ENCODE data around the gene FOXN3. TPM values are rescaled to one million over a fixed set of nuclear protein-coding genes. Genes with fewer than 3 reads are reported as not detected.

FOXN3 gene
- total RNA-seq, 1 donor from 2014 or later: 127 TPM

DNA sequence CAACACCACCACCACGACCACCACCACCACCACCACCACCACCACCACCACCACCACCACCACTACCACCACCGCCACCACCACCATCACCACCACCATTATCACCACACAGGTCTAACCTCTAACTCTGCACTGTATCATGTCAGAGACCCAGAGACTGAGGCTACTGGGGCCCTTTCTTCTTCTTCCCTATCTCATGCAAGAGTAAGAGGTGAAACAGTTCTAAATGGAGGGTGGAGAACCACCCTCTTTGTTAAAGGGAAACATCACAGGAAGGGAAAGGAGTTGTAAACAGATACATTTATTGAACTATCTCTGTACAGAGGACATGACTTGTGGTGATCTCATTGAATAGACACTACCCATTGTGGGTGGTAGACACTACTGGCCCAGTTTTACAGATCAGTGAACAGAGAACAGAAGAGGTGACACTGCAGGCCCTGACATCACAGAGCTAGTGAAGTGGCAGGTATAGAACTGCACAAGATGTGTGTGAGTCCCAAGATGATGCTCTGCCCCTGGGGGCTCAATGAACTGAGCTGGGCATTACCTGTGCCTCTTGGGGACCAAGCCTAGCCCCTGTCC is 91.6 kb downstream of the FOXN3 start:
- intact Hi-C loops (cut with DNase I): no loop called here
- no peak for ATAC-seq
- no peak for DNase-seq (ENCODE audit: missing footprints)

DNA sequence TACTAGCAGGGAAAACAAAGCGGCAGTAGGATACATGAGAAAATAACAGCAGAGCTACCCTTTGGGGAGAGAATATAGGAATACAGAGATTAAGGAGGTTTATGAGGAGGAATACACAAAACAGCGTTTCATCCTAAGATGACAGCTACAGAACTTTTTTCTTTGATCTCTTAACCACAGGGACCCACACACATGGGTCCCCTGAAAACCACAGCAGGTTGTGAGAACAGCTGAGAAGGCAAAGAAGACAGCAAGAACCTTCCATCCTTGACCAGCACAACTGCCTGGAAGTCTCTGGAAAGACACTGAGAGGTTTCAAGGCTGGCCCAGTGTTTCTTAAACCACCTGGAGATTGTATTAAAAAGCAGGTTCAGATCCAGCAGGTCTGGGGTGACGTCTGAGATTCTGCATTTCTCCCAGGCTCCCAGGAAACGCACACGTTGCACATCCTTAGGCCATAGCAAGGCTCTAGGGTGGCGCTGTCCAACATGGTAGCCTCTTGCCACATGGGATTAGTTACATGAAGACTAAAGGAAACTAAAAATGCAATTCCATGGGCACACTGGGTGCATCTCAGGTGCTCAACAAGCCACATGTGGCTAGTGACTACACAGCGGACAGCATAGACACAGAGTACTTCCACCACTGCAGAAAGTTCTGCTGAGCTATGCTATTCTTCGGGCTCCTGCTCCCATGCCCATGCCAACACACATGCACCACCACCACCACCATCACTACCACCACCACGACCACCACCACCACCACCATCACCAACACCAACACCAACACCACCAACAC is 92.3 kb downstream of the FOXN3 start:
- intact Hi-C loops (cut with DNase I): no loop called here
- no peak for DNase-seq (ENCODE audit: missing footprints)
- no peak for ATAC-seq

DNA sequence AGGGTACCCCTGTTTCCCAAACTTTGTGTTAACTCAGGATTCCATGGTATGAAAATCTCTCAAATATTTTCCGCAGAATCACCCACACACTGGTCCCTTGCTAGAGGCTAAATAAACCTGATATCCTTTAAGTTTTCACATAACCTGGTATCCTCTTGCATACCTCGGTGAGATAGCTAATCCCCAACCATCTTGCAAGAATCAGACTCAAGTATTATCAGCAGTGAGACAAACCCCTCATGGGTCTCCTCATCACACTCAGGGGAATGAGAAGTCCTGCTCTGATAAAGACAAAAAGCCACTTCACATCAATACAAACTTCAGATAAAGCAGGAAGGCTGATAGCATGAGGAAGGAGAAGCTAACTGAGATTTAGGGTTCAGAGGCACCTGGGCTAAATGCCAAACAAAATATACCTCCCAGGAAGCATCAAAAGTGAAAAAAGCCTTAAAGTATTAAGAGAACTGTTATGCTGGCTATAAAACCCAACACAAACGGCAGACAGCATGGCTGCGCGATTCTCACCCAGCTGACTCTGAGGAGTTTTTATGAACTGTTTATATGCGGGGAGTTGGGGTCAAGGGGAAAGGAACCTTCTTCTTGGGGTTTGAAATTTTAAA is 96.5 kb downstream of the FOXN3 start:
- DNase-seq (ENCODE audit: missing footprints): no peak
- ATAC-seq: no peak
- intact Hi-C loops (cut with DNase I): no loop called here

DNA sequence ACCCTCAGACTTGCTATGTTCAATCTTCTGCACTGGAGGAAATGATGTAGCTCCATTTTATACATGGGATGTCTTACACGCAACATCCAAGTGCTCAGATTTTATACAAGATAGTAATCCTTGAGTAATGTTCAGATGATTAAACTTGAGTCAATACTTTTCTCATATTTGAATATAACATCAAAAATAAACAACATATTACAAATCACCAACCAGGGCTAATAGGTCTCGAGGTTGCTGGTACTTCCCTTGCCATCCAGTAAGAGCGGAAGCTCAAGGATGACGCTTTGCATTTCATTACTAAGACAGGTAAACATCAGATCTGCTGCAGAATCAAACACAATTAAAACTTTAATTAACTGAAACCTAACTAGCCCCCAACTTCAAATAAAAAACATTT is 97.3 kb downstream of the FOXN3 start:
- no peak for ATAC-seq
- intact Hi-C loops (cut with DNase I): no loop called here
- no peak for DNase-seq (ENCODE audit: missing footprints)

DNA sequence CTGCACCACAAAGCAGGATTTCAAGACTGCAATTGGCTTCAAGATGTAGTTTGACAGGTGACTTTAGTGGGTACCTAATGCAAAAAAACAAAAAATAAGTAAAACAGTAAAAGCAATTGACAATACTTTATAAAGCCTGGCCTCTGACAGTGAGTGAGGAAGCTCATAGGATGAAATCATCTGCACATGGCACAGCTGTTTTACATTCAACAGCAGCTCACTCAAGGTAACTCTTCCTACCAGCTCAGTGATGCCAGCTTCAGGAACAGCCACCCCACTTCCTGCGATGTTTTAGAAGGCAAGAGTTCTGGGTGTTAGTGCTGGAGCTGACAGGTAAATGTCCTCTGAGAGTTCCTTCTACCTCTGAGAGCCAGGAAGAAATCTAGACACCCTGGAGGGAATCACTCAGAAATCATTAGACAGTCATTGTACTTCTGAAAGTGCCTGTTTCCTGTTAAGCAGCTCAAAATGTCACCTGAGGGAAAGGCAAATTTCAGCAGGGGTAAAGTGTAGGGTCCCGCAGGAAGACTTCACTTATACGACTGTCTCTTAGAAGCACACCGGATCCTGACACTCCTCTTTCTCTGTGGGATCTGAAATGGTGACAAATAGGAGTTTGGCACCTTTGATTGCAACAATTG is 99.9 kb downstream of the FOXN3 start:
- intact Hi-C loops (cut with DNase I): no loop called here
- ATAC-seq: no peak
- DNase-seq (ENCODE audit: missing footprints): no peak

DNA sequence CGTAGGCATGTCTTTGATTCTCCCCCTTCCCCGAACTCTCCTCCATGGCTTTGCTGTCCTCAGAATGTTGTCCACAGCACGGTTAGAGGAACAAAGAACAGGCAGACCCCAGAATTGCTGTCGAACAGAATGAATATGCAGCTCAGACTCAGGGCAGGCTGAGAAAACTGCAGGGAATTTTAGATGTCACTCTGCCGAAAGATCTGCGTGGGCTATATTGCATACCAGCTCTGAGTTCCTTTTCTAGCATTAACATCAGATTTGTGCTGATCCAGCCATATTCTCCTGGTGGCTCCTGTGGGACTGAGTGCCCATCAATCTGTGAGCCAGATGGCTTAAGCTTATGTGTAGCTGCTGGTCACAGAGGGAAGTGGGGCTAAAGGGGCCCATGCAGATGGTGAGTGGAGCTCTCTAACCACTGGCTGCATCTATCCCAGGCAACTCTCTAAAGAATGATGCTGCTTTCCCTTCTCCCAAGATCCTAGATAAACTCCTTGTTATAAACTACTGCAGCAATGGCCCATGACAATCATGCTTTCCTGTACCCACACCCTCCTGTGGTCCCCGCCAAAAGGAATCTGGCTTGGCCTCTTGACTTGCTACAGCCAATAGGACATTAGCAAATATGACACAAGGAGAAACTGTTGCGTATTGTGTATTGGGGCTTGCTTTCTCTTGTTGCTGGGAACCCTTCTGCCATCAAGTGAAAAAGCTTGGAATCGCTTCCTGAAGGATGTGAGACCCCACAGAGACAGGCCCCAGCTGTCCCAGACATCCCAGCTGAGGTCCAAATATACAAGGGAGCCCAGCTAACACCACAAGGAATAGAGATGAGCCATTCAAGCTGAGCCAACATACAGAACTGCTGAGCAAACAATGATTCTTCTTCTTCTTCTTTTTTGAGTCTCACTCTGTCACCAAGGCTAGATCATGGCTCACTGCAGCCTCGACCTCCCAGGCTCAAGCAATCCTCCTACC is 101.3 kb downstream of the FOXN3 start:
- DNase-seq (ENCODE audit: missing footprints) (no peak), ATAC-seq (peak; percentile 40)
- intact Hi-C loops (cut with DNase I): no loop called here

DNA sequence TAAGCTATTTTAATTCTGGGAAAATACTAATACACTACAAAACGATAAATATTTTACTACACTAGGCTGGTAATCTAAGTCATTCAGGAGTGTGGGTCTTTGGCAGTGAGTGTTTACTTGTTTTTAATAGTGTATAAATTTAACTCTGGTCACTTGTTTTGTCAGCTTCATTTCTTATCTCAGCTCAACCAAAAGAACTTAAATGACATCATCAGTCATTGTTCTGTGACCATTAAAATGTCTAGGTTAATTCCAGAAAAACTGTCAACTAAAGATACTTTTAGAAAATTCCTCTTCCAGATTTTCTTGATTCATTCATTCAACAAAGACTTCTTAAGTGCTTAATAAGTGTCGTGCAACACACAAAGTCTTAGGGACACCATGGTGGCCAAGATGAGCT is 102.8 kb downstream of the FOXN3 start:
- DNase-seq (ENCODE audit: missing footprints): no peak
- intact Hi-C loops (cut with DNase I): no loop called here
- ATAC-seq: no peak

DNA sequence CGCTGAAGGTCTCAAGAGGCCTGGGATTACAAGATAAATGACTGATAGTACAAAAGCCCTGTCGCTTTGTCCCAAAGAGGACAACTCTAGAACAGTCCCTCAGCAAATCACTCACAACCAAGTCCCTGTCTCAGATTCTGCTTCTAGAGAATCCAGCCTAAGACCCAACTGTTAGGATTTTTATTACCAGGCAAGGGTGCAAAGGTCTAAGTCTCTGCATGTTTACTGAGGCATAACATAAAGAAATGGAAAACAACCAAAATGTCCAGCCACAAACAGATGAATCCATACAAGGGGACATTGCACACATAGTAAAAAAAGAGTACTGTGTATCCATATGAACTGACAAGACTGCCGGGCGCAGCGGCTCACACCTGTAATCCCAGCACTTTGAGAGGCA is 104.1 kb downstream of the FOXN3 start:
- intact Hi-C loops (cut with DNase I): no loop called here
- ATAC-seq (no peak), DNase-seq (ENCODE audit: missing footprints) (no peak)

DNA sequence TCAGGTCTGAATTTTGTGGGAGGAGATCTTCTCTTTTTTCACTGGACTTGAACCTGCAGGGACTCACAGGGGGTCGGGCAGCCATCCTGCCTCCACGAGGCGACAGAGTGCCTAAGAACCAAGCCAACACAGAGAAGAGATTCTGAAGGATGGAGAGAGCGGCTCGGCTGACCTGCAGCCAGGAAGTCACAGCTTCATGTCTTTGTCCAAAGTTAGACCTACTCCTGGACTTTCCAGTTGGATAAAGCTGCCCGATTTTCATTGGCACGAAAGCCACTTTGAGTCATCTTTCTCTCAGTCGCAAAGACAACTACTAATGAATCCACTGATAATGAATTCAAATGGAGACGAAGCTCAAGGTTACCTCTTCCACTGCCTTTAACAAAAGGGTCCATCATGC is 106.8 kb downstream of the FOXN3 start:
- intact Hi-C loops (cut with DNase I): no loop called here
- no peak for DNase-seq (ENCODE audit: missing footprints)
- ATAC-seq: no peak

DNA sequence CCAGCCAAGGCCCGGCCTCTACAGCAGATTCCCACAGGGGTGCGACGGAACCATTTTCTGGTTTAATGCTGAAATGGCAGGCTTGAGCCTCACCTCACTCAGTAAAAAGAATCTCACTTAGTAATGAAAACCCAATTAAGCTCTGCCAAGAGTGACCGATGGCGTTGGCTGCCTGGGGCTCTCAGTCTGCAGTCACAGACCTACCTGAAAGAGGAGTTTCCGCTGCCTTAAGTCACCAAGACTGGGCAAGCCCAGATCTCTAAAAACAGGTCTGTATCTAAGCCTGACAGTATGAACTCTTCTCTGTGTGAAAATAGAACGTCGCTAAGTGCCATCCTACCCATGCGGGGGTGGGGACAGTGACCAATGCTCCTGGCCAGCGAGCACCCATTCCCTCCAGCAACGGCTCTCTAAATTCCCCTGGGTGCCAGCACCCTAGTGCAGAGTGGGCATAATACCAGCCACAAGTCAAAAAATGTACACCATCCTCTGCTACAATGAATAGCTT is 107.3 kb downstream of the FOXN3 start:
- ATAC-seq (no peak), DNase-seq (ENCODE audit: missing footprints) (no peak)
- intact Hi-C loops (cut with DNase I): loop anchor here (5.0 kb wide), 1 partner anchor 108 kb away; the partner anchor contains the start of gene FOXN3

DNA sequence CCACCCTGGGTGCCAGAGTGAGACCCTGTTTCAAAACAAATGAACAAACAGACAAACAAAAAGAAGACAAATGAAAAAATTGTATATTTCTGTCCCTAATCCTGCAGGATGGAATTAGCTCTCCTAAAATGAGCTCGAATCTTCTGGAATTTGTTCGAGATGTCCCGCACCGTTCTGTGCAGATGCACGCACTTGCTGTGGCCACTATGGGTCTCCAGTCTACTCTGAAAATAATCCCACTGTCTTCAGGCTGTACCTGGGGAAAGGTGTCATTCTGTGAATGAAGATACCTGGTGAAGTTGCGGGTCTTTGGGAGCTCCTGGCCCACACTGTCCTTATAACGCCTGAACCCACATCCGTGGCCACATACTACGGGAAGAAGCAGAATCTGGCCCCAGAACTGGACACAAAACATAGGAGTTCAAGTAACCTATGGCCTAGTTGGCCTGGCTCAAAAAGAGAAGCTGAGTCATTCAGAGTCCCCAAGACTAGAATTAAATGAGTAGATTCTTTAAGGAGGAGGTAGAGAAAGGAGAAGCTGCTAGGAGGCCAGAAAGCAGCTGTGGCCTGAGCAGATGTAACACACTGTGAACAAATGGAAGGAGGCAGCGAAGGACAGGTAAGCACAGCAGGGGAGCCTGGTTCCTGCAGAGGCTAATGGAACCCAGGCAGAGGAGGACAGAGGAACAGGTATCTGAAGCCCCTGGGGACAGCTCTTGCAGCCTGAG is 108.6 kb downstream of the FOXN3 start:
- ATAC-seq (no peak), DNase-seq (ENCODE audit: missing footprints) (no peak)
- intact Hi-C loops (cut with DNase I): loop anchor here (5.0 kb wide), 1 partner anchor 109 kb away; the partner anchor contains the start of gene FOXN3

DNA sequence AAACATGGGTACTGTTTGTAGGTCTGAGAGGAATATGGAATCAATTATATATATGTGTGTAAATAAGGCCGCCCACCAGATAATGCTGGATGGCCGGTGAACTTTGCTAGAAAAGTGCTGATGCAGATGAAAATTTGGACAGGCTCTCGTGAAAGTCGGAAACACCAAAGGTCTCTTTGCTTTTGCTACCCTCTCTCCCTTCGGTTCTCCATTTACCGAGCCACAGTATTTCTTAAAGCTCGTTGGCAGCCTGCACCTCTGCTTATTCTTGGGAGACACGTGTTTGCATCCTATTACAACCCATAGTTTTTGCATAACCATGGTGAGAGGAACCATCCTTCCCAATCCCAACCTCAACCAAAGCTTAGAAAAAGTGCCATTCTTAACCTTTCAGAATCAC is 109.6 kb downstream of the FOXN3 start:
- no peak for ATAC-seq
- DNase-seq (ENCODE audit: missing footprints): no peak
- intact Hi-C loops (cut with DNase I): loop anchor here (5.0 kb wide), 1 partner anchor 110 kb away; the partner anchor contains the start of gene FOXN3

DNA sequence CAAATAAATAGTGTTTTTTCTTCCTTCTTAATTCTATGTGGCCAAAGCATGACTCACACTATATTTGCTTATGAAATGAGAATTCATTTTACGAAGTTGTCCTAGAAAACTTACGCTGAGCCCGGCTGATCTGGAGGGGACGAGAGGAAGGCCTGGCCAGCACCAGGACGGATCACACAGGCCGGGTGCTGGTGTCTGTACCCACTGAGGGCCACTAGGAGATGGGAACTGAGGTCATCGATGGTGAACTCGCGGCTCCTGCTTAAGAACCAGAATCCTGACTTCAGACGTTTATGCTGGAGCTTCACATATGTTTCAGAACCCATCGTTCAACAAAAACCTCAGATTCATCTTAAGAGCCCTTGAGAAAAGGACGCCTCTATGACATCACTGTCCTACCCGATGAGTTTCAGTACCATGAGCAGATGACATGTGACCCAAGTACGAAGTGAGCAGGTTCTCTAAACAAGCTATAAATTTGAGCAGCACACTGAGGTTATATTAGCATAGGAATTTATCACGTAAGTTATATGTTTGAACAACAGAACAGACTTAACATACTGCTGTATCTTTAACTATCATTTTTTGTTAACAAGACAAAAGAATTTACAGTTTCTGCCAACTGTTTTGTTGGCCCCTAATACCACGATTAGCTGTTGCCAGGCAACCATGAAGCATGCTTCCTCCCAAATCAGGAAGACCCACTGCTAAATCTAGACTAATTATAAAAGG is 111.9 kb downstream of the FOXN3 start:
- ATAC-seq (peak; percentile 28), DNase-seq (ENCODE audit: missing footprints) (no peak)
- intact Hi-C loops (cut with DNase I): loop anchor here (5.0 kb wide), 2 partner anchors 47 to 112 kb away; partner anchors contain the start of gene FOXN3

DNA sequence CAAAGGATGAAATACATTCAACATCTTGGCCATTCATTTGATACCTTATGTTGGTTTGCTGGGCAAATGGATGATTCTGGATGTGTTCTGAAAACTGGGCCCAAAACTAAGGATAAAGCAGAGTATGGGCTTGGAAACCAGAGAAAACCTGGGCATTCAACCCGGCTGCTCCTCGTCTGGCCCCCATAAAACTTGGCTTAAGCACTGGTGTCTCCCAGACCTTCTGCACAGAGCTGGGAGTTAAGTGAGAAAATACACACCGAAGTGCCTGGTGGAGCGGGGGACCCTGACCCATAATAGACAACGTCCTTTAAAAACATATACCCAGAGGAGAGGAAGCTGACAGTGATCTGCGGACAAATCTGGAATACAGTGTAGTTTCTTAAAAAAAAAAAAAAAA is 112.5 kb downstream of the FOXN3 start:
- DNase-seq (ENCODE audit: missing footprints) (no peak), ATAC-seq (peak; percentile 1)
- intact Hi-C loops (cut with DNase I): loop anchor here (5.0 kb wide), 1 partner anchor 48 kb away; no protein-coding TSS in a partner anchor

DNA sequence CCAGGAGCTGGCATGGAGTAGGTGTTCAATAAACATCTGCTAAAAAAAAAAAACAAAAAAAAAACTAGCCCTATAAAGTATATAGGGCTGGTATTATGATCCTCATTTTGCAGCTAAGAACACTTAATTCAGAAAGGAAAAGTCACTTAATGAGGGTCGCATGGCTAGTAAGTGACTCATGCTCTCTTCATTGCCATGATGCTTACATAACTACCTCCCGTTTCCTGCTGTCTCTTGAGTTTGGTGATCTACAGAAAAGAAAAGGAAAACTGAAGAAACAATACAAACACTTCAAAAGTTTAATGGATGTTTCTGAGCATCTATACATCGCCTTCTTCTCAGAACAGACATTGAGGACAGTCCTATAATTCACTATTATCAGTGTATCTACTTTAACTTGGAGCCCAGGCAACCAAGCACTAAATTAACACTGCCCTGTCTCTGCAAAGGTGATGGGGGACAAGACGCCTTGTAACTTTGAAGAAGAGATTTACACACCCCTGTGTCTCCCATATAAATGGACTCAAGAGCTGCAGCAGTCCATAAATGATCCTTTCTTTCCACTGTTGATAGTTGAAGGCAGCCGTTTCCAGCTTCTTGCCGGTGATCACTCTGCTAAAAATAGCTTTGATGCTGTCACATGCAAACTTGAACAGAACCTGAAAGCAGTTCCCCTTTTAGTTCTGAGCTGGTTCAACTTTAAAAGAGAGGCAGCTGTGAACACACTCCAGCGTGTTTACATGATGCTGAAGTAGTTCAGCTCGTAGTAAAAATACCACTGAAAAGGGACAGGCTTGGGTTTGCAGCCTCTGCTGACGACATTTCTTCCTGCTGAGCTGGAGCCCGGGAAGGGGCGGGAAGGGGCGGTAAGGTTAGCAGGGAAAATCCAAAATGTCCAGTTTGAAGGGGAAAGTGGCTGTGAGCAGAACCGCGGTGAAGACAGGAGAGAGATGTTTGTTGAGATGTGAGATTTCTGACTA is 113.3 kb downstream of the FOXN3 start:
- DNase-seq (ENCODE audit: missing footprints): no peak
- ATAC-seq: peak; percentile 85
- intact Hi-C loops (cut with DNase I): loop anchor here (5.0 kb wide), 1 partner anchor 49 kb away; no protein-coding TSS in a partner anchor
